ENCODE results near the gene NKAPD1. TPM values are rescaled to one million over a fixed set of nuclear protein-coding genes. Genes with fewer than 3 reads are reported as not detected.

Gene NKAPD1
- total RNA-seq, 1 donor from 2014 or later = 60.0 TPM

DNA sequence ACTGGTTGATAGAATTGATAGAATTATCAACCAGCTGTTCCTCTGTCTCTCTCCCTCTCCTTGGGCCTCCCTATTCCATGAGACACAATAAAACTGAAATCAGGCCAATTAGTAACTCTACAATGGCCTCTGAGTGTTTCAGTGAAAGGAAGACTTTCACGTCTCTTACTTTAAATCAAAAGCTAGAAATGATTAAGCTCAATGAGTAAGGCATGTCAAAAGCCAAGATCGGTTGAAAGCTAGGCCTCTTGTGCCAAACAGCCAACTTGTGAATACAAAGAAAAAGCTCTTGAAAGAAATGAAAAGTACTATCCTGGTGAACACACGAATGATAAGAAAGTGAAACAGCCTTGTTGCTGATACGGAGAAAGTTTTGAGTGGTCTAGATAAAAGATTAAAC lies 16.9 kb upstream of the NKAPD1 start:
- Mint-ChIP-seq H3K4me1 (no peaks in the 10 kb centered on the region), H3K36me3 (peaks cover 24% of the 10 kb centered on the region), H3K4me3 (no peak overlapping the region), H3K9me3 (no peaks in the 10 kb centered on the region), H3K27ac (no peak overlapping the region), H3K27me3 (ENCODE audit: insufficient read depth, low read depth) (no peaks in the 10 kb centered on the region)
- Histone ChIP-seq H3K27ac (no peak overlapping the region), H3K4me3 (no peak overlapping the region), H3K27me3 (no peaks in the 10 kb centered on the region), H3F3A (ENCODE audit: low read depth) (no peaks in the 10 kb centered on the region), H3K4me1 (no peaks in the 10 kb centered on the region), H3K79me2 (ENCODE audit: low read depth) (no peaks in the 10 kb centered on the region), H2AFZ (replicated peaks) (no peak overlapping the region), H3K36me3 (peaks cover 6% of the 10 kb centered on the region), H3K9me3 (ENCODE audit: low read depth) (no peaks in the 10 kb centered on the region), H3K4me2 (no peak overlapping the region), H4K20me1 (ENCODE audit: low read depth) (no peaks in the 10 kb centered on the region), H3K9ac (no peak overlapping the region)
- DNase-seq (ENCODE audit: low spot score) = no peak
- TF ChIP-seq EZH2phosphoT487 (IDR thresholded peaks at IDR 0.05) (no peak), EZH2 (IDR thresholded peaks at IDR 0.05) (no peak)
- TF ChIP-seq, protein P1, sequence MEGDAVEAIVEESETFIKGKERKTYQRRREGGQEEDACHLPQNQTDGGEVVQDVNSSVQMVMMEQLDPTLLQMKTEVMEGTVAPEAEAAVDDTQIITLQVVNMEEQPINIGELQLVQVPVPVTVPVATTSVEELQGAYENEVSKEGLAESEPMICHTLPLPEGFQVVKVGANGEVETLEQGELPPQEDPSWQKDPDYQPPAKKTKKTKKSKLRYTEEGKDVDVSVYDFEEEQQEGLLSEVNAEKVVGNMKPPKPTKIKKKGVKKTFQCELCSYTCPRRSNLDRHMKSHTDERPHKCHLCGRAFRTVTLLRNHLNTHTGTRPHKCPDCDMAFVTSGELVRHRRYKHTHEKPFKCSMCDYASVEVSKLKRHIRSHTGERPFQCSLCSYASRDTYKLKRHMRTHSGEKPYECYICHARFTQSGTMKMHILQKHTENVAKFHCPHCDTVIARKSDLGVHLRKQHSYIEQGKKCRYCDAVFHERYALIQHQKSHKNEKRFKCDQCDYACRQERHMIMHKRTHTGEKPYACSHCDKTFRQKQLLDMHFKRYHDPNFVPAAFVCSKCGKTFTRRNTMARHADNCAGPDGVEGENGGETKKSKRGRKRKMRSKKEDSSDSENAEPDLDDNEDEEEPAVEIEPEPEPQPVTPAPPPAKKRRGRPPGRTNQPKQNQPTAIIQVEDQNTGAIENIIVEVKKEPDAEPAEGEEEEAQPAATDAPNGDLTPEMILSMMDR (IDR thresholded peaks at IDR 0.05) = no peak

DNA sequence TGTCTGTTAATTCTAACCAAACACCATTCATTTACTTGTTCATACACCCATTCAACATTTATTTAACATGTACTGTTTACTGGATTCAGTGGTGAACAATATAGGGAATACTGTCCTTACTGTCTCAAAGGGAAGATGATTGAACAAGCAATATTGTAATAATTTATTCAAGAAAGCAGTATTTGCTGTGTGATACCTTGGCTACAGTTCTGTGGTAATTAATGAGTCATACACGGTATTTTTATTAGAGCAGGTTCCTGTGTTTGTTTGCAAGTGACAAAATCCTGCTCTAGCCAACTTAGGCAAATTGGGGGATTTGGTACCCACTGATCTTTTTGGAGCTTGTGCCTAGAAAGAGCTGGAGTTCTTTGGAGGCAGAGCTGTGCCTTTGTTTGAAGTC lies 16.0 kb upstream of the NKAPD1 start:
- TF ChIP-seq, protein P1 (IDR thresholded peaks at IDR 0.05) = no peak
- no peak for TF ChIP-seq EZH2phosphoT487 (IDR thresholded peaks at IDR 0.05)
- TF ChIP-seq EZH2 (IDR thresholded peaks at IDR 0.05) = no peak
- Histone ChIP-seq H3K36me3 (peaks cover 9% of the 10 kb centered on the region), H3K27ac (no peak overlapping the region)

DNA sequence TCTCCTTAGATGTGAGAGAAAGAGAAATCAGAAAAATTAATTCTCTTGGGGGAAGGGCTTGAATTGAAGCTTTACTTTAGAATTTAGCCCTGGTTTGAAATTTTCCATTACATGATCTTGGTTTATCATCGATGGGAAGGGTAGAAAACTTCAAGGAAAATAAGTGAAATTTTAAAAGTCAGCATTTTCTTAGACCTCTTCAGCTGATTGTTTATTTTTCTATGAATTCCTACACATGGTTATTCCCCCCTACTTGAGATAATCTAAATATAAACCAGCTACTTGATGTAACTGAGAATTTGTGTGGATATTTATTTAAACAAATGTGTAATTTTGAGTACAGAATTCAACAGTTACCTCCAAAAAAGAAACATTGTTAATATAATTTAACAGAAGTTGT lies 11.2 kb upstream of the NKAPD1 start:
- Histone ChIP-seq H3K36me3 (peaks cover 14% of the 10 kb centered on the region), H3K79me2 (ENCODE audit: low read depth) (no peaks in the 10 kb centered on the region), H3K4me1 (no peaks in the 10 kb centered on the region), H3K27ac (no peak overlapping the region), H3K9me3 (ENCODE audit: low read depth) (no peaks in the 10 kb centered on the region), H3F3A (ENCODE audit: low read depth) (peaks cover 3% of the 10 kb centered on the region), H4K20me1 (ENCODE audit: low read depth) (no peaks in the 10 kb centered on the region), H3K4me3 (no peak overlapping the region), H3K4me2 (no peak overlapping the region), H2AFZ (replicated peaks) (no peak overlapping the region), H3K9ac (no peak overlapping the region), H3K27me3 (no peaks in the 10 kb centered on the region)
- TF ChIP-seq, protein P1 (IDR thresholded peaks at IDR 0.05) = no peak
- no peak for TF ChIP-seq EZH2 (IDR thresholded peaks at IDR 0.05)
- TF ChIP-seq EZH2phosphoT487 (IDR thresholded peaks at IDR 0.05) = no peak
- H3K9me3 Mint-ChIP-seq = no peaks in the 10 kb centered on the region
- no peaks in the 10 kb centered on the region for H3K27me3 Mint-ChIP-seq (ENCODE audit: insufficient read depth, low read depth)
- H3K4me3 Mint-ChIP-seq = no peak overlapping the region
- no peaks in the 10 kb centered on the region for H3K4me1 Mint-ChIP-seq
- no peak overlapping the region for H3K27ac Mint-ChIP-seq
- no peak for DNase-seq (ENCODE audit: low spot score)
- peaks cover 5% of the 10 kb centered on the region for H3K36me3 Mint-ChIP-seq

More for the DNA sequence above, 16.0 kb upstream of the NKAPD1 start:
- peaks cover 21% of the 10 kb centered on the region for H3K36me3 Mint-ChIP-seq
- Histone ChIP-seq H3K9me3 (ENCODE audit: low read depth) (no peaks in the 10 kb centered on the region), H3K27me3 (no peaks in the 10 kb centered on the region), H4K20me1 (ENCODE audit: low read depth) (no peaks in the 10 kb centered on the region), H3K9ac (no peak overlapping the region), H3K4me2 (no peak overlapping the region), H3K79me2 (ENCODE audit: low read depth) (no peaks in the 10 kb centered on the region), H3K4me3 (no peak overlapping the region), H3F3A (ENCODE audit: low read depth) (no peaks in the 10 kb centered on the region), H3K4me1 (no peaks in the 10 kb centered on the region), H2AFZ (replicated peaks) (no peak overlapping the region)
- DNase-seq (ENCODE audit: low spot score) = no peak
- H3K9me3 Mint-ChIP-seq = no peaks in the 10 kb centered on the region
- no peak overlapping the region for H3K4me3 Mint-ChIP-seq
- no peaks in the 10 kb centered on the region for H3K4me1 Mint-ChIP-seq
- no peak overlapping the region for H3K27ac Mint-ChIP-seq
- no peaks in the 10 kb centered on the region for H3K27me3 Mint-ChIP-seq (ENCODE audit: insufficient read depth, low read depth)
